Effector memory CD4-positive, alpha-beta T cell (primary cell): Measurements from ENCODE around the gene UVSSA.
"Not testable (repeated sequence)": the region's sequence is repeated elsewhere in the genome, so short reads cannot be mapped to it uniquely, and the experiment has no call there.

Experiments used
- DNase-seq, 3 donors: peaks; one replicate each; pipeline ENCODE4 v3.0.0-alpha.2; 2020
- H3K27ac ChIP-seq: 2 replicates; pipeline ENCODE4 v1.7.0; 2013; ENCODE audit warnings: mild to moderate bottlenecking, low read length, moderate library complexity; ENCODE audit not compliant: insufficient read depth, poor library complexity, severe bottlenecking
- H3K27me3 ChIP-seq: replicated peaks from 2 replicates; pipeline ENCODE4 v1.7.0; 2013; ENCODE audit warnings: mild to moderate bottlenecking, low read length; ENCODE audit not compliant: insufficient read depth, control insufficient read depth, poor library complexity, severe bottlenecking
- H3K36me3 ChIP-seq: 2 replicates; pipeline ENCODE4 v1.7.0; 2013; ENCODE audit warnings: mild to moderate bottlenecking, low read length, moderate library complexity; ENCODE audit not compliant: control insufficient read depth, insufficient read depth
- H3K4me1 ChIP-seq: 2 replicates; pipeline ENCODE4 v1.7.0; 2013; ENCODE audit warnings: low read length, mild to moderate bottlenecking; ENCODE audit not compliant: control insufficient read depth, insufficient read depth, poor library complexity, severe bottlenecking
- H3K4me3 ChIP-seq: 2 replicates; pipeline ENCODE4 v1.7.0; 2013; ENCODE audit warnings: low read length, low read depth, mild to moderate bottlenecking; ENCODE audit not compliant: insufficient read depth, poor library complexity, severe bottlenecking
- H3K9me3 ChIP-seq: 2 replicates; pipeline ENCODE4 v1.7.0; 2013; ENCODE audit warnings: mild to moderate bottlenecking, low read length, moderate library complexity; ENCODE audit not compliant: control insufficient read depth

UVSSA gene

GRCh38 chr4:1317177-1318045, 29.6 kb upstream of the UVSSA start:
- no peak overlapping the region for H3K27ac ChIP-seq
- H3K4me1 ChIP-seq, result peaks cover 7% of the 10 kb centered on the region
- H3K36me3 ChIP-seq, result peaks cover 63% of the 10 kb centered on the region
- no peak overlapping the region for H3K4me3 ChIP-seq
- H3K9me3 ChIP-seq, result no peaks in the 10 kb centered on the region
- no peaks in the 10 kb centered on the region for H3K27me3 ChIP-seq
- no peak for DNase-seq

- H3K27ac ChIP-seq, result no peak overlapping the region
- H3K9me3 ChIP-seq, result no peaks in the 10 kb centered on the region
- no peak overlapping the region for H3K4me3 ChIP-seq
- peaks cover 7% of the 10 kb centered on the region for H3K4me1 ChIP-seq
- H3K27me3 ChIP-seq, result no peaks in the 10 kb centered on the region
- no peak for DNase-seq
- peaks cover 61% of the 10 kb centered on the region for H3K36me3 ChIP-seq
Measured at GRCh38 chr4:1318046-1318375, 29.0 kb upstream of the UVSSA start.

- H3K9me3 ChIP-seq, result no peaks in the 10 kb centered on the region
- DNase-seq, result no peak
- H3K27me3 ChIP-seq, result no peaks in the 10 kb centered on the region
- H3K27ac ChIP-seq, result no peak overlapping the region
- no peak overlapping the region for H3K4me3 ChIP-seq
- H3K36me3 ChIP-seq, result peaks cover 54% of the 10 kb centered on the region
- peaks cover 7% of the 10 kb centered on the region for H3K4me1 ChIP-seq
Measured at GRCh38 chr4:1318488-1319213, 28.4 kb upstream of the UVSSA start.

GRCh38 chr4:1321486-1321885, 25.5 kb upstream of the UVSSA start:
- H3K27me3 ChIP-seq, result no peaks in the 10 kb centered on the region
- H3K4me1 ChIP-seq, result no peaks in the 10 kb centered on the region
- no peak overlapping the region for H3K27ac ChIP-seq
- peaks cover 38% of the 10 kb centered on the region for H3K36me3 ChIP-seq
- DNase-seq, result no peak
- H3K4me3 ChIP-seq, result no peak overlapping the region
- H3K9me3 ChIP-seq, result no peaks in the 10 kb centered on the region

- Histone ChIP-seq H3K4me1 (no peaks in the 10 kb centered on the region), H3K27ac (no peak overlapping the region), H3K27me3 (no peaks in the 10 kb centered on the region), H3K4me3 (no peak overlapping the region), H3K36me3 (peaks cover 41% of the 10 kb centered on the region), H3K9me3 (no peaks in the 10 kb centered on the region)
- no peak for DNase-seq
Measured at GRCh38 chr4:1321946-1322650, 24.9 kb upstream of the UVSSA start.

GRCh38 chr4:1323280-1323634, 23.8 kb upstream of the UVSSA start:
- Histone ChIP-seq H3K4me1 (peaks cover 1% of the 10 kb centered on the region), H3K4me3 (no peak overlapping the region), H3K36me3 (peaks cover 41% of the 10 kb centered on the region), H3K27me3 (no peaks in the 10 kb centered on the region), H3K27ac (no peak overlapping the region), H3K9me3 (no peaks in the 10 kb centered on the region)
- DNase-seq, result no peak

GRCh38 chr4:1323635-1324442, 23.2 kb upstream of the UVSSA start:
- no peak overlapping the region for H3K27ac ChIP-seq
- no peak for DNase-seq
- peaks cover 7% of the 10 kb centered on the region for H3K4me1 ChIP-seq
- no peak overlapping the region for H3K4me3 ChIP-seq
- H3K27me3 ChIP-seq, result no peaks in the 10 kb centered on the region
- H3K9me3 ChIP-seq, result no peaks in the 10 kb centered on the region
- H3K36me3 ChIP-seq, result peaks cover 47% of the 10 kb centered on the region

- not testable (repeated sequence) for DNase-seq, H3K27me3 ChIP-seq, H3K4me3 ChIP-seq, H3K27ac ChIP-seq, H3K9me3 ChIP-seq
- peaks cover 42% of the 10 kb centered on the region for H3K36me3 ChIP-seq
- peaks cover 15% of the 10 kb centered on the region for H3K4me1 ChIP-seq
Measured at GRCh38 chr4:1324443-1325175, 22.4 kb upstream of the UVSSA start.

GRCh38 chr4:1325176-1325480, 21.9 kb upstream of the UVSSA start:
- peaks cover 20% of the 10 kb centered on the region for H3K4me1 ChIP-seq
- DNase-seq, result no peak
- no peak overlapping the region for H3K27ac ChIP-seq
- H3K36me3 ChIP-seq, result peaks cover 42% of the 10 kb centered on the region
- H3K9me3 ChIP-seq, result no peaks in the 10 kb centered on the region
- H3K4me3 ChIP-seq, result no peak overlapping the region
- no peaks in the 10 kb centered on the region for H3K27me3 ChIP-seq
